ENCODE data around the gene ZNF165. TPM values are rescaled to one million over a fixed set of nuclear protein-coding genes. Genes with fewer than 3 reads are reported as not detected.
"Not testable (repeated sequence)": the region's sequence is repeated elsewhere in the genome, so short reads cannot be mapped to it uniquely, and the experiment has no call there.

ZNF165 gene
- total and polyA plus RNA-seq, 2 experiments from 2014 or later: 1.6 to 1.9 TPM

- Histone ChIP-seq H3K9me3 (ENCODE audit: low read depth) (no peaks in the 10 kb centered on the region), H3K27ac (no peak overlapping the region), H3K36me3 (no peaks in the 10 kb centered on the region), H3K4me3 (no peak overlapping the region), H3K4me1 (ENCODE audit: low read depth) (no peaks in the 10 kb centered on the region), H3K27me3 (no peaks in the 10 kb centered on the region)
- peak in 1 of 2 donors; percentile 29 for DNase-seq (ENCODE audit: low read depth in 1 of 2, low spot score in 1 of 2)
- no peak for TF ChIP-seq CTCF (IDR thresholded peaks at IDR 0.05; ENCODE audit: low read depth, low read length)
These were observed 10.7 kb downstream of the ZNF165 start for GRCh38 chr6:28090917-28091586.

GRCh38 chr6:28102222-28102621, 21.9 kb downstream of the ZNF165 start:
- not testable (repeated sequence) for H3K4me3 ChIP-seq; DNase-seq (ENCODE audit: low read depth in 1 of 2, low spot score in 1 of 2); H3K36me3 ChIP-seq; H3K9me3 ChIP-seq (ENCODE audit: low read depth); H3K4me1 ChIP-seq (ENCODE audit: low read depth); H3K27ac ChIP-seq
- H3K27me3 ChIP-seq: peaks cover 19% of the 10 kb centered on the region

GRCh38 chr6:28102699-28103098, 22.3 kb downstream of the ZNF165 start:
- not testable (repeated sequence) for H3K4me1 ChIP-seq (ENCODE audit: low read depth); DNase-seq (ENCODE audit: low read depth in 1 of 2, low spot score in 1 of 2)

GRCh38 chr6:28104392-28105244, 24.2 kb downstream of the ZNF165 start:
- Histone ChIP-seq H3K9me3 (ENCODE audit: low read depth) (no peaks in the 10 kb centered on the region), H3K4me1 (ENCODE audit: low read depth) (no peaks in the 10 kb centered on the region), H3K4me3 (peak overlapping the region; percentile 52), H3K27ac (no peak overlapping the region), H3K36me3 (no peaks in the 10 kb centered on the region), H3K27me3 (peaks cover 22% of the 10 kb centered on the region)
- TF ChIP-seq CTCF (IDR thresholded peaks at IDR 0.05; ENCODE audit: low read depth, low read length): peak; percentile 68
- DNase-seq (ENCODE audit: low read depth in 1 of 2, low spot score in 1 of 2): peak; percentile 80 to 81

More at GRCh38 chr6:28102699-28103098, 22.3 kb downstream of the ZNF165 start:
- H3K36me3 ChIP-seq; H3K9me3 ChIP-seq (ENCODE audit: low read depth); H3K4me3 ChIP-seq; H3K27ac ChIP-seq: not testable (repeated sequence)
- H3K27me3 ChIP-seq: peaks cover 19% of the 10 kb centered on the region

- TF ChIP-seq CTCF (IDR thresholded peaks at IDR 0.05; ENCODE audit: low read depth, low read length): no peak
- Histone ChIP-seq H3K9me3 (ENCODE audit: low read depth) (no peaks in the 10 kb centered on the region), H3K4me1 (ENCODE audit: low read depth) (no peaks in the 10 kb centered on the region), H3K36me3 (no peaks in the 10 kb centered on the region), H3K27me3 (peaks cover 28% of the 10 kb centered on the region), H3K27ac (no peak overlapping the region), H3K4me3 (peak overlapping the region; percentile 52)
- peak in 1 of 2 donors; percentile 26 for DNase-seq (ENCODE audit: low read depth in 1 of 2, low spot score in 1 of 2)
These were observed 24.9 kb downstream of the ZNF165 start for GRCh38 chr6:28105245-28105639.

- Histone ChIP-seq H3K27ac (no peak overlapping the region), H3K27me3 (peaks cover 18% of the 10 kb centered on the region), H3K4me3 (no peak overlapping the region), H3K9me3 (ENCODE audit: low read depth) (no peaks in the 10 kb centered on the region), H3K4me1 (ENCODE audit: low read depth) (no peaks in the 10 kb centered on the region), H3K36me3 (no peaks in the 10 kb centered on the region)
- no peak for DNase-seq (ENCODE audit: low read depth in 1 of 2, low spot score in 1 of 2)
- no peak for TF ChIP-seq CTCF (IDR thresholded peaks at IDR 0.05; ENCODE audit: low read depth, low read length)
These were observed 27.1 kb downstream of the ZNF165 start for GRCh38 chr6:28107506-28107905.
